Panc1 (cell line): Measurements from ENCODE around the gene STARD8. TPM values are rescaled to one million over a fixed set of nuclear protein-coding genes. Genes with fewer than 3 reads are reported as not detected.

Experiments
- ATAC-seq: fragments of 200-7000 bp; cut with Tn5 transposase; 2 replicates; pipeline ENCODE4 v1.9.1; 2020; ENCODE audit warnings: mild to moderate bottlenecking, moderate library complexity
- BruUV-seq: library from RNA; stranded (reverse); fragments of 400-500 nt; replicated peaks from 2 replicates; lab custom pipeline; 2021; lab: Mats Ljungman, UMichigan
- CTCF ChIA-PET: fragments of 300-600 bp; sonication (Branson Sonifier 250); formaldehyde crosslinking; loops from one replicate; lab custom pipeline; 2022; ENCODE audit warnings: antibody characterized with exemption; lab: Charles Lee
- POLR2A ChIA-PET: fragments of 300-600 bp; sonication (Branson Sonifier 250); formaldehyde crosslinking; loops from one replicate; lab custom pipeline; 2022; ENCODE audit warnings: antibody characterized with exemption; lab: Charles Lee
- DNase-seq: peaks from one replicate; pipeline ENCODE4 v3.0.0-alpha.2; 2010; ENCODE audit warnings: low read depth, low spot score
- H3K27ac ChIP-seq: 2 replicates; pipeline ENCODE4 v1.5.1; 2011; ENCODE audit warnings: mild to moderate bottlenecking, low read length, inconsistent platforms
- H3K27me3 ChIP-seq: fragments of 200-500 bp; sonication (Bioruptor generic); 2 replicates; pipeline ENCODE4 v1.6.0; 2014; ENCODE audit warnings: low read length, inconsistent platforms; ENCODE audit not compliant: control insufficient read depth, insufficient read depth
- H3K36me3 ChIP-seq: fragments of 200-500 bp; sonication (Bioruptor generic); 2 replicates; pipeline ENCODE4 v1.5.1; 2014; ENCODE audit warnings: inconsistent platforms, mild to moderate bottlenecking, low read length, moderate library complexity; ENCODE audit not compliant: control insufficient read depth, insufficient read depth
- H3K4me1 ChIP-seq: 2 replicates; pipeline ENCODE4 v1.5.1; 2011; ENCODE audit warnings: inconsistent platforms, mild to moderate bottlenecking, low read length, moderate library complexity; ENCODE audit not compliant: control insufficient read depth, insufficient read depth
- H3K4me3 ChIP-seq, 2 experiments: 2 replicates each; pipeline ENCODE4 v1.5.1; 2011 to 2012; ENCODE audit warnings: low read depth in 2 of 2, low read length in 2 of 2, mild to moderate bottlenecking in 2 of 2, inconsistent platforms in 1 of 2, moderate library complexity in 1 of 2
- H3K9me3 ChIP-seq: fragments of 200-500 bp; sonication (Bioruptor generic); 2 replicates; pipeline ENCODE4 v1.5.1; 2014; ENCODE audit warnings: low read depth, mild to moderate bottlenecking, inconsistent platforms, low read length, moderate library complexity; ENCODE audit not compliant: control insufficient read depth, insufficient read depth
- CTCF ChIP-seq: fragments of 450-650 bp; IDR thresholded peaks from 2 replicates; pipeline ENCODE4 v1.5.1; 2017; ENCODE audit warnings: mild to moderate bottlenecking
- POLR2AphosphoS5 ChIP-seq: IDR thresholded peaks from 2 replicates; pipeline ENCODE4 v1.6.1; 2012; ENCODE audit warnings: mild to moderate bottlenecking, low read depth, low read length, moderate library complexity
- SIN3A ChIP-seq: IDR thresholded peaks from 2 replicates; pipeline ENCODE4 v1.6.1; 2012; ENCODE audit warnings: low read depth, mild to moderate bottlenecking, low read length, moderate library complexity, borderline replicate concordance; ENCODE audit not compliant: insufficient read depth
- TCF7L2 ChIP-seq: IDR thresholded peaks from 2 replicates; pipeline ENCODE4 v1.6.1; 2011; ENCODE audit warnings: mild to moderate bottlenecking, low read depth, low read length, inconsistent platforms
- in situ Hi-C: cut with HindIII; loops from 2 replicates; pipeline ENCODE4 v1.10.0; 2016; ENCODE audit warnings: low sequenced_read_pairs, low pct_unique_long_range_greater_than_20kb
- intact Hi-C: fragments of 100-400 bp; cut with micrococcal nuclease; formaldehyde crosslinking; loops from one replicate; pipeline ENCODE4 v1.10.0; 2022; ENCODE audit not compliant: unreplicated experiment
- total RNA-seq: library from RNA; stranded (reverse); gene quantifications from one replicate; pipeline ENCODE4 v1.2.1, GENCODE V29; 2021; ENCODE audit not compliant: unreplicated experiment
- TF ChIP-seq, protein P1 (sequence below), 2 experiments: IDR thresholded peaks; 2 replicates each; pipeline ENCODE4 v1.6.1; 2011 to 2012; ENCODE audit warnings: low read depth in 2 of 2, control low read depth in 1 of 2, low read length in 1 of 2, mild to moderate bottlenecking in 1 of 2, moderate library complexity in 1 of 2; ENCODE audit not compliant: insufficient read depth in 1 of 2

Gene STARD8
- total RNA-seq, 1 experiment from 2014 or later: 4.6 TPM

DNA sequence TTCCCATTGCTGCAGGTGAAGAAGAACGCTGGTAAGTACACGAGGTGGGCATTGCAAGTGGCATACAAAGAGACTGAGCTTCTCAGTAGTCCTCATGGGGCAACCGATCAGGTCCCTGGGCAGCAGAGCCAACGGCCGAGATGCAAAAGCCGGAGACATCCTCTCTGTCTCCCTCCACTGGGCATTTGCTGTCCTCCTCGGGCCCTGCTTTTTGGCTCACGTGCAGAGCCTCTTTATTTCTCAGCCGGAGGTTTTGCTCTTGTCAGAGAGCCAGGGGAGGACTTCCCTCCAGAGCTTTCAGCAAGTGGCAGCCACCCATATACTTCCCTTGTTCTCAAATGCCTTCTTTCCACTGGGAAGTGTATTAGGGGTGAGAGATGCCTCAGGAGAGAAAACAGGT is 18.0 kb downstream of the STARD8 start:
- H3K4me3 ChIP-seq: no peak overlapping the region
- no peaks in the 10 kb centered on the region for H3K9me3 ChIP-seq
- in situ Hi-C loops (no loop called here), intact Hi-C loops (no loop called here)
- no peaks in the 10 kb centered on the region for H3K36me3 ChIP-seq
- ATAC-seq: no peak
- ChIA-PET CTCF (no interaction called here), POLR2A (no interaction called here)
- no peaks in the 10 kb centered on the region for H3K27me3 ChIP-seq
- no peak overlapping the region for H3K27ac ChIP-seq
- no TSS peak for BruUV-seq
- no peak for TF ChIP-seq POLR2AphosphoS5
- no peaks in the 10 kb centered on the region for H3K4me1 ChIP-seq
- no peak for DNase-seq

DNA sequence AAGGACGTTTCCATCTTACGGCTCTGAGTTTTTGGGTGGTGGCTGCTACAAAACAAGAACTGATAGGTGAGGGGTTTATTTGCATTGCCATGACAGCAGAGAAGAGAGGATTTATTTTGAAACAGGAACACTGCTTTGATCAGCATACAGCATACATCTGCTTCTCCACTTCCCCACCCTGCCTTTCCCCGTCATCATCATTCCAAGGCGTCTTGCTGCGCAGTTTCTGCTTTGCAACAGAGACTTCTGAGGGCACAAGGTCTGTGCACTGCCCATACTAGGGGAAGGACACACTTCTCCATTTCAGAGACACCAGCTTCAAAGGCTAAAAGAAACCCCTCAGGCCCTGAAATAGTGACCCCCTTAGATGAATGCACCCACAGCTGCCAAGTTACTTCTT is 19.1 kb downstream of the STARD8 start:
- CTCF ChIA-PET: no interaction called here
- TF ChIP-seq SIN3A: no peak
- H3K27me3 ChIP-seq: no peaks in the 10 kb centered on the region
- no TSS peak for BruUV-seq
- H3K27ac ChIP-seq: no peak overlapping the region
- no peak overlapping the region for H3K4me3 ChIP-seq
- H3K4me1 ChIP-seq: no peaks in the 10 kb centered on the region
- no peaks in the 10 kb centered on the region for H3K9me3 ChIP-seq
- DNase-seq: no peak
- in situ Hi-C loops: no loop called here
- POLR2A ChIA-PET: no interaction called here
- no peak for ATAC-seq
- intact Hi-C loops: no loop called here
- no peaks in the 10 kb centered on the region for H3K36me3 ChIP-seq

DNA sequence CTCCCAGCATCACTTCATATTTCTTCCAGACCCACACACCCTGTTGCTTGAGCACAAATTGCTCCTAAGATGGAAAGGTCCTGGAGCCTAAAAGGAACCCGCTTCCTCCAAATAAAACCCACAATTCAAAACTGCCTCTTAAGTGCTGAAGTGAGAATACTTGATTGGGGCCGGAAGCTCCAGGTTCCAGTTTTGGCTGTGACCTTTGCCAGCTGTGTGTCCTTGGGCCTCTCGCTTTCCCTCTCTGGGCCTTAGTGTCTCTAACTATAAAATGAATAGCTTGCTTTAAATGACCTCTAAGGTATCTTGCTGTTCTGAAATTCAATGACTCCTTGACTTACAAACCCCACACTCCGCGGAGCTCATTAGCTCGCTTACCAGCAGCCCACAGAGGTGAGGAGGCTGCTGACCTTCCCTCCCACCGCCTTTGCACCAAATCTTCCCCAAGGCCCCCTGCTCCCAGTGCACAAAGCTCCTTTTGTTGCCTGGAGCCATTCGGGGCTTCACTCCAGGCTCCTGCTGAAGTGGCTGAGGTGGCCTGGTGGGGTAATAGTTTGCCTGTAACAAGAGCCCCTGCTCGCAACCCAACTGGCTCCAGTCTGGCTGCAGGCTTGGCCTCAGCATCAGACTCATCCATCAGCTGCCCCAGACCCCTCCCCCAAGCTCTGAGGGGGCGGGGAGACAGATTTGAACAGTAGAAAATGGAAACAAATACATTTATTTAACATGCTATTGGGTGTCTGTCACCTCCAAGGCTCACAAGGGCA is 21.8 kb downstream of the STARD8 start:
- no peak for ATAC-seq
- DNase-seq: no peak
- Histone ChIP-seq H3K27ac (no peak overlapping the region), H3K9me3 (no peaks in the 10 kb centered on the region), H3K4me1 (no peaks in the 10 kb centered on the region), H3K36me3 (no peaks in the 10 kb centered on the region), H3K27me3 (no peaks in the 10 kb centered on the region), H3K4me3 (no peak overlapping the region)
- TF ChIP-seq TCF7L2 (no peak), POLR2AphosphoS5 (no peak), SIN3A (no peak), CTCF (no peak)
- TF ChIP-seq, protein P1, sequence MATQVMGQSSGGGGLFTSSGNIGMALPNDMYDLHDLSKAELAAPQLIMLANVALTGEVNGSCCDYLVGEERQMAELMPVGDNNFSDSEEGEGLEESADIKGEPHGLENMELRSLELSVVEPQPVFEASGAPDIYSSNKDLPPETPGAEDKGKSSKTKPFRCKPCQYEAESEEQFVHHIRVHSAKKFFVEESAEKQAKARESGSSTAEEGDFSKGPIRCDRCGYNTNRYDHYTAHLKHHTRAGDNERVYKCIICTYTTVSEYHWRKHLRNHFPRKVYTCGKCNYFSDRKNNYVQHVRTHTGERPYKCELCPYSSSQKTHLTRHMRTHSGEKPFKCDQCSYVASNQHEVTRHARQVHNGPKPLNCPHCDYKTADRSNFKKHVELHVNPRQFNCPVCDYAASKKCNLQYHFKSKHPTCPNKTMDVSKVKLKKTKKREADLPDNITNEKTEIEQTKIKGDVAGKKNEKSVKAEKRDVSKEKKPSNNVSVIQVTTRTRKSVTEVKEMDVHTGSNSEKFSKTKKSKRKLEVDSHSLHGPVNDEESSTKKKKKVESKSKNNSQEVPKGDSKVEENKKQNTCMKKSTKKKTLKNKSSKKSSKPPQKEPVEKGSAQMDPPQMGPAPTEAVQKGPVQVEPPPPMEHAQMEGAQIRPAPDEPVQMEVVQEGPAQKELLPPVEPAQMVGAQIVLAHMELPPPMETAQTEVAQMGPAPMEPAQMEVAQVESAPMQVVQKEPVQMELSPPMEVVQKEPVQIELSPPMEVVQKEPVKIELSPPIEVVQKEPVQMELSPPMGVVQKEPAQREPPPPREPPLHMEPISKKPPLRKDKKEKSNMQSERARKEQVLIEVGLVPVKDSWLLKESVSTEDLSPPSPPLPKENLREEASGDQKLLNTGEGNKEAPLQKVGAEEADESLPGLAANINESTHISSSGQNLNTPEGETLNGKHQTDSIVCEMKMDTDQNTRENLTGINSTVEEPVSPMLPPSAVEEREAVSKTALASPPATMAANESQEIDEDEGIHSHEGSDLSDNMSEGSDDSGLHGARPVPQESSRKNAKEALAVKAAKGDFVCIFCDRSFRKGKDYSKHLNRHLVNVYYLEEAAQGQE (IDR thresholded peaks at IDR 0.05; ENCODE audit: insufficient read depth in 1 of 2, low read depth in 2 of 2, low read length in 1 of 2): no peak
- BruUV-seq: no TSS peak
- CTCF ChIA-PET: interaction anchor here (0.6 kb wide), 1 partner anchor 243 kb away, joined by 3 read pairs; no protein-coding TSS in a partner anchor
- intact Hi-C loops: no loop called here
- POLR2A ChIA-PET: no interaction called here
- in situ Hi-C loops: no loop called here
